MM.1S (cell line): ENCODE measurements around the gene GTPBP4.

ENCODE experiments used
- DNase-seq: peaks from one replicate; pipeline ENCODE4 v3.0.0-alpha.2; 2015
- H2AFZ ChIP-seq: fragments of 300-600 bp; sonication (generic); 2 replicates; pipeline ENCODE4 v1.6.0; 2016; ENCODE audit warnings: antibody characterized with exemption, low read length
- H3F3A ChIP-seq: fragments of 300-600 bp; sonication (generic); 2 replicates; pipeline ENCODE4 v1.6.1; 2016; ENCODE audit warnings: mild to moderate bottlenecking, antibody characterized with exemption, low read length, moderate library complexity, mixed read lengths; ENCODE audit not compliant: insufficient read depth
- H3K27ac ChIP-seq: fragments of 300-600 bp; sonication (generic); 2 replicates; pipeline ENCODE4 v1.5.1; 2016; ENCODE audit warnings: mild to moderate bottlenecking, low read length
- H3K27me3 ChIP-seq: fragments of 300-600 bp; sonication (generic); replicated peaks from 2 replicates; pipeline ENCODE4 v1.6.0; 2016; ENCODE audit warnings: low read length; ENCODE audit not compliant: insufficient read depth
- H3K36me3 ChIP-seq: fragments of 300-600 bp; sonication (generic); replicated peaks from 2 replicates; pipeline ENCODE4 v1.6.1; 2016; ENCODE audit warnings: mild to moderate bottlenecking, low read length, mixed read lengths; ENCODE audit not compliant: insufficient read depth
- H3K4me1 ChIP-seq: fragments of 300-600 bp; sonication (generic); 2 replicates; pipeline ENCODE4 v1.6.1; 2016; ENCODE audit warnings: low read length, mixed read lengths
- H3K4me2 ChIP-seq: fragments of 300-600 bp; sonication (generic); 2 replicates; pipeline ENCODE4 v1.6.0; 2016; ENCODE audit warnings: low read depth, low read length
- H3K4me3 ChIP-seq: fragments of 300-600 bp; sonication (generic); 2 replicates; pipeline ENCODE4 v1.5.1; 2016; ENCODE audit warnings: low read length, mixed read lengths
- H3K79me2 ChIP-seq: fragments of 300-600 bp; sonication (generic); 2 replicates; pipeline ENCODE4 v1.6.1; 2016; ENCODE audit warnings: mixed run types, low read length, mixed read lengths
- H3K9ac ChIP-seq: fragments of 300-600 bp; sonication (generic); 2 replicates; pipeline ENCODE4 v1.6.1; 2016; ENCODE audit warnings: low read length, mixed read lengths
- H3K9me2 ChIP-seq: fragments of 300-600 bp; sonication (generic); replicated peaks from 2 replicates; pipeline ENCODE4 v1.6.1; 2016; ENCODE audit warnings: mild to moderate bottlenecking, low read length, mixed read lengths; ENCODE audit not compliant: insufficient read depth
- H3K9me3 ChIP-seq: fragments of 300-600 bp; sonication (generic); replicated peaks from 2 replicates; pipeline ENCODE4 v1.6.1; 2016; ENCODE audit warnings: mild to moderate bottlenecking, low read length, mixed read lengths; ENCODE audit not compliant: insufficient read depth
- H4K20me1 ChIP-seq: fragments of 300-600 bp; sonication (generic); 2 replicates; pipeline ENCODE4 v1.6.1; 2016; ENCODE audit warnings: mild to moderate bottlenecking, low read length, moderate library complexity, mixed read lengths; ENCODE audit not compliant: insufficient read depth
- CTCF ChIP-seq: fragments of 300-600 bp; sonication (generic); IDR thresholded peaks from 2 replicates; pipeline ENCODE4 v1.5.1; 2016; ENCODE audit warnings: antibody characterized with exemption, low read length, mixed read lengths
- EZH2 ChIP-seq: fragments of 300-600 bp; sonication (generic); optimal IDR thresholded peaks from 2 replicates; pipeline ENCODE3; 2017; ENCODE audit warnings: low read depth, mild to moderate bottlenecking, antibody characterized with exemption, low read length, mixed read lengths
- EZH2phosphoT487 ChIP-seq: fragments of 300-600 bp; sonication (generic); IDR thresholded peaks from 2 replicates; pipeline ENCODE4 v1.6.1; 2018; ENCODE audit warnings: antibody characterized with exemption, low read length

Gene GTPBP4

GRCh38 chr10:980468-981093, 7.7 kb upstream of the GTPBP4 start:
- no peak overlapping the region for H3K4me3 ChIP-seq
- no peak overlapping the region for H3K27ac ChIP-seq
- H2AFZ ChIP-seq, result no peak overlapping the region
- H3K36me3 ChIP-seq, result no peaks in the 10 kb centered on the region
- H3K9me2 ChIP-seq, result no peaks in the 10 kb centered on the region
- no peaks in the 10 kb centered on the region for H4K20me1 ChIP-seq
- H3K4me1 ChIP-seq, result no peaks in the 10 kb centered on the region
- H3K4me2 ChIP-seq, result no peak overlapping the region
- 0 out of 2 replicates have a peak, but pooled peaks cover 4% of the 10 kb centered on the region for H3K9me3 ChIP-seq
- no peak for TF ChIP-seq EZH2
- TF ChIP-seq EZH2phosphoT487, result no peak
- TF ChIP-seq CTCF, result no peak
- H3K79me2 ChIP-seq, result no peaks in the 10 kb centered on the region
- no peak for DNase-seq
- no peak overlapping the region for H3K9ac ChIP-seq
- no peaks in the 10 kb centered on the region for H3F3A ChIP-seq
- H3K27me3 ChIP-seq, result no peaks in the 10 kb centered on the region

- H3K79me2 ChIP-seq, result peaks cover 10% of the 10 kb centered on the region
- H3K4me1 ChIP-seq, result no peaks in the 10 kb centered on the region
- H4K20me1 ChIP-seq, result no peaks in the 10 kb centered on the region
- H3K4me2 ChIP-seq, result no peak overlapping the region
- TF ChIP-seq EZH2phosphoT487 (no peak), CTCF (no peak), EZH2 (no peak)
- H3K4me3 ChIP-seq, result no peak overlapping the region
- H3K9me3 ChIP-seq, result 0 out of 2 replicates have a peak, but pooled peaks cover 4% of the 10 kb centered on the region
- DNase-seq, result no peak
- no peak overlapping the region for H3K27ac ChIP-seq
- H3K9ac ChIP-seq, result no peak overlapping the region
- H2AFZ ChIP-seq, result no peak overlapping the region
- H3K9me2 ChIP-seq, result no peaks in the 10 kb centered on the region
- H3K27me3 ChIP-seq, result no peaks in the 10 kb centered on the region
- no peaks in the 10 kb centered on the region for H3F3A ChIP-seq
- H3K36me3 ChIP-seq, result no peaks in the 10 kb centered on the region
Measured at GRCh38 chr10:983401-983800, 4.8 kb upstream of the GTPBP4 start.

- no peak overlapping the region for H3K27ac ChIP-seq
- H3K9ac ChIP-seq, result no peak overlapping the region
- no peak overlapping the region for H2AFZ ChIP-seq
- H4K20me1 ChIP-seq, result no peaks in the 10 kb centered on the region
- no peak overlapping the region for H3K4me2 ChIP-seq
- H3K9me2 ChIP-seq, result no peaks in the 10 kb centered on the region
- no peaks in the 10 kb centered on the region for H3F3A ChIP-seq
- no peak for DNase-seq
- H3K9me3 ChIP-seq, result 0 out of 2 replicates have a peak, but pooled peaks cover under 1% of the 10 kb centered on the region
- no peaks in the 10 kb centered on the region for H3K36me3 ChIP-seq
- H3K4me1 ChIP-seq, result no peaks in the 10 kb centered on the region
- no peak for TF ChIP-seq EZH2phosphoT487
- no peak for TF ChIP-seq CTCF
- TF ChIP-seq EZH2, result no peak
- no peaks in the 10 kb centered on the region for H3K27me3 ChIP-seq
- H3K79me2 ChIP-seq, result peaks cover 17% of the 10 kb centered on the region
- no peak overlapping the region for H3K4me3 ChIP-seq
Measured at GRCh38 chr10:983971-984655, 4.1 kb upstream of the GTPBP4 start.
